HG02970 (cell line): ENCODE data around the gene ANKRD50.

Experiments used
- ATAC-seq: cut with Tn5 transposase; IDR thresholded peaks from one replicate; pipeline ENCODE4 v1.9.1; 2021; ENCODE audit warnings: mild to moderate bottlenecking, moderate library complexity, moderate number of reproducible peaks; ENCODE audit not compliant: unreplicated experiment, low FRiP score

ANKRD50 gene

GRCh38 chr4:124640022-124640730 lies 72.4 kb downstream of the ANKRD50 start:
- ATAC-seq, result no peak

GRCh38 chr4:124637321-124637720 lies 75.2 kb downstream of the ANKRD50 start:
- ATAC-seq, result no peak

GRCh38 chr4:124636788-124637187 lies 75.7 kb downstream of the ANKRD50 start:
- no peak for ATAC-seq

GRCh38 chr4:124635331-124635730 lies 77.2 kb downstream of the ANKRD50 start:
- no peak for ATAC-seq

GRCh38 chr4:124633285-124633941 lies 79.1 kb downstream of the ANKRD50 start:
- no peak for ATAC-seq

- ATAC-seq, result no peak
These were observed 80.1 kb downstream of the ANKRD50 start for GRCh38 chr4:124632439-124632838.

- ATAC-seq, result peak; percentile 50
These were observed 80.8 kb downstream of the ANKRD50 start for GRCh38 chr4:124631760-124632159.

GRCh38 chr4:124629681-124630080 lies 82.9 kb downstream of the ANKRD50 start:
- no peak for ATAC-seq
